Upper lobe of left lung (tissue), 6 donors: Measurements from ENCODE around the gene TRIM41. TPM values are rescaled to one million over a fixed set of nuclear protein-coding genes. Genes with fewer than 3 reads are reported as not detected.
A peak's percentile ranks its signal among the peaks of the same experiment; 100 is the strongest.

ENCODE experiments used
- ATAC-seq, 2 donors: fragments of 200-7000 bp; cut with Tn5 transposase; one replicate each; pipeline ENCODE4 v1.9.1; 2022; ENCODE audit warnings: mild to moderate bottlenecking in 2 of 2, moderate library complexity in 2 of 2; ENCODE audit not compliant: low FRiP score in 2 of 2
- DNase-seq, 2 donors: peaks; one replicate each; pipeline ENCODE4 v3.0.0-alpha.2; 2019 to 2020
- H3K27ac ChIP-seq, 4 donors: fragments of 200-600 bp; sonication (generic); one replicate each; pipeline ENCODE4 v1.5.1; 2016 to 2019
- H3K27me3 ChIP-seq, 4 donors: fragments of 200-600 bp; sonication (generic); one replicate each; pipeline ENCODE4 v1.5.1; 2017 to 2019
- H3K36me3 ChIP-seq, 4 donors: fragments of 200-600 bp; sonication (generic); one replicate each; pipeline ENCODE4 v1.5.1; 2016 to 2019
- H3K4me1 ChIP-seq, 4 donors: fragments of 200-600 bp; sonication (generic); one replicate each; pipeline ENCODE4 v1.5.1; 2018 to 2019
- H3K4me3 ChIP-seq, 4 donors: fragments of 200-600 bp; sonication (generic); one replicate each; pipeline ENCODE4 v1.5.1; 2017 to 2019; ENCODE audit warnings: mild to moderate bottlenecking in 2 of 4, moderate library complexity in 1 of 4
- H3K9me3 ChIP-seq, 4 donors: fragments of 200-600 bp; sonication (generic); one replicate each; pipeline ENCODE4 v1.5.1; 2018 to 2019
- CTCF ChIP-seq, 6 experiments: fragments of 450-650 bp in 4 of 6; fragments of 200-600 bp in 2 of 6; sonication (generic) in 2 of 6; IDR thresholded peaks; one replicate each; pipeline ENCODE4 v1.5.1; 2016 to 2019; ENCODE audit warnings: antibody characterized with exemption in 6 of 6
- EP300 ChIP-seq, 4 donors: sonication (generic); formaldehyde crosslinking; IDR thresholded peaks; one replicate each; pipeline ENCODE4 v1.5.1; 2017; ENCODE audit warnings: antibody characterized with exemption in 4 of 4, control low read depth in 2 of 4
- POLR2A ChIP-seq, 4 donors: fragments of 450-650 bp; IDR thresholded peaks; one replicate each; pipeline ENCODE4 v1.5.1; 2016 to 2017; ENCODE audit warnings: antibody characterized with exemption in 4 of 4, mild to moderate bottlenecking in 2 of 4
- POLR2AphosphoS5 ChIP-seq, 2 donors: sonication (generic); formaldehyde crosslinking; IDR thresholded peaks; one replicate each; pipeline ENCODE4 v1.5.1; 2017; ENCODE audit warnings: antibody characterized with exemption in 2 of 2
- WGBS, 2 donors: methylation state at CpG; one replicate each; pipeline ENCODE4 v1.1.5; 2017 to 2018; 5-methylcytosine and 5-hydroxymethylcytosine counted together
- total RNA-seq, 6 donors: library from RNA; depleted of rRNA in 4 of 6; stranded (reverse); fragments of >200 nt in 4 of 6; gene quantifications; one replicate each; pipeline versions ENCODE4 v1.1.0 to v1.2.1, GENCODE V29; 2016 to 2021
- donor health status: DM: no; HTN: no; CAD: no; lungs with moderate emphysema.
- donor health status: DM: no; HTN: yes; CAD: no; lungs with severe emphysema.

Gene TRIM41
- total RNA-seq, 6 donors from 2014 or later: 14.4 to 75.4 (median 34.1) TPM

- 1 to 2% methylated on average over 21 to 28 of the region's 31 CpGs for WGBS, 2 donors
- DNase-seq (peak; percentile 57 to 76), ATAC-seq (peak; percentile 9 to 13)
These were observed 778 bp downstream of the TRIM41 start for GRCh38 chr5:181223729-181224389.

GRCh38 chr5:181224390-181225229, 1.5 kb downstream of the TRIM41 start:
- peaks cover 16 to 36% (median 17%) of the 10 kb centered on the region in 4 donors for H3K4me1 ChIP-seq
- DNase-seq (peak in 1 of 2 donors; percentile 55), ATAC-seq (no peak)
- H3K9me3 ChIP-seq: no peaks in the 10 kb centered on the region
- no peaks in the 10 kb centered on the region for H3K27me3 ChIP-seq
- TF ChIP-seq POLR2A (IDR thresholded peaks at IDR 0.05): no peak
- no peak for TF ChIP-seq POLR2AphosphoS5 (IDR thresholded peaks at IDR 0.05)
- TF ChIP-seq CTCF (IDR thresholded peaks at IDR 0.05): no peak
- peak overlapping the region; percentile 70 to 84 (median 80) for H3K4me3 ChIP-seq
- peaks cover 0 to 8% (median 0%) of the 10 kb centered on the region in 4 donors for H3K36me3 ChIP-seq
- H3K27ac ChIP-seq: peak overlapping the region; percentile 95 to 98 (median 96)
- WGBS, 2 donors: 74 to 75% methylated on average over 22 of the region's 22 CpGs

More at GRCh38 chr5:181223729-181224389, 778 bp downstream of the TRIM41 start:
- Histone ChIP-seq H3K27ac (peak overlapping the region; percentile 95 to 98 (median 96)), H3K27me3 (no peaks in the 10 kb centered on the region), H3K4me1 (peaks cover 16 to 38% (median 17%) of the 10 kb centered on the region in 4 donors), H3K9me3 (no peaks in the 10 kb centered on the region), H3K36me3 (peaks cover 0 to 8% (median 0%) of the 10 kb centered on the region in 4 donors), H3K4me3 (peak overlapping the region; percentile 70 to 84 (median 80))
- TF ChIP-seq EP300 (IDR thresholded peaks at IDR 0.05) (no peak), CTCF (IDR thresholded peaks at IDR 0.05) (no peak), POLR2AphosphoS5 (IDR thresholded peaks at IDR 0.05) (no peak), POLR2A (IDR thresholded peaks at IDR 0.05) (no peak)

GRCh38 chr5:181229996-181230395, 6.9 kb downstream of the TRIM41 start:
- DNase-seq (peak in 1 of 2 donors; percentile 77), ATAC-seq (no peak)
- Histone ChIP-seq H3K27ac (no peak overlapping the region), H3K27me3 (no peaks in the 10 kb centered on the region), H3K4me1 (peaks cover 2 to 12% (median 4%) of the 10 kb centered on the region in 4 donors), H3K36me3 (peaks cover 4 to 54% (median 31%) of the 10 kb centered on the region in 4 donors), H3K4me3 (no peak overlapping the region), H3K9me3 (no peaks in the 10 kb centered on the region)
- WGBS, 2 donors: 96% methylated on average over 13 of the region's 13 CpGs
- TF ChIP-seq EP300 (IDR thresholded peaks at IDR 0.05): no peak
- TF ChIP-seq POLR2AphosphoS5 (IDR thresholded peaks at IDR 0.05): no peak
- TF ChIP-seq CTCF (IDR thresholded peaks at IDR 0.05): no peak
- no peak for TF ChIP-seq POLR2A (IDR thresholded peaks at IDR 0.05)

GRCh38 chr5:181230551-181230950, 7.5 kb downstream of the TRIM41 start:
- H3K36me3 ChIP-seq: peaks cover 4 to 59% (median 37%) of the 10 kb centered on the region in 4 donors

More at GRCh38 chr5:181230551-181230950, 7.5 kb downstream of the TRIM41 start:
- H3K4me3 ChIP-seq: no peak overlapping the region
- no peaks in the 10 kb centered on the region for H3K27me3 ChIP-seq
- no peak for DNase-seq
- H3K9me3 ChIP-seq: no peaks in the 10 kb centered on the region
- no peak overlapping the region for H3K27ac ChIP-seq
- 84 to 88% methylated on average over 6 of the region's 6 CpGs for WGBS, 2 donors
- ATAC-seq: no peak
- H3K4me1 ChIP-seq: peaks cover 0 to 6% (median under 1%) of the 10 kb centered on the region in 4 donors
- TF ChIP-seq POLR2AphosphoS5 (IDR thresholded peaks at IDR 0.05): no peak
- TF ChIP-seq CTCF (IDR thresholded peaks at IDR 0.05): no peak
- no peak for TF ChIP-seq POLR2A (IDR thresholded peaks at IDR 0.05)
- no peak for TF ChIP-seq EP300 (IDR thresholded peaks at IDR 0.05)
